Activated CD4-positive, alpha-beta T cell treated with anti-CD3 and anti-CD28 coated beads for 1 hour (primary cell): ENCODE results near the gene KLF2.

Experiments used
- DNase-seq: peaks from one replicate; pipeline ENCODE4 v3.0.0-alpha.2; 2020

KLF2 gene

GRCh38 chr19:16309643-16310042, 15.0 kb upstream of the KLF2 start:
- DNase-seq: no peak

GRCh38 chr19:16315825-16316505, 8.7 kb upstream of the KLF2 start:
- no peak for DNase-seq

GRCh38 chr19:16316506-16316882, 8.1 kb upstream of the KLF2 start:
- no peak for DNase-seq

- DNase-seq: peak; percentile 10
Observed at GRCh38 chr19:16319481-16319880, 5.1 kb upstream of the KLF2 start.

- DNase-seq: no peak
Observed at GRCh38 chr19:16320987-16321386, 3.6 kb upstream of the KLF2 start.

GRCh38 chr19:16325161-16325527, 518 bp downstream of the KLF2 start:
- DNase-seq: no peak

GRCh38 chr19:16325641-16326400, 1.2 kb downstream of the KLF2 start:
- peak; percentile 43 for DNase-seq

GRCh38 chr19:16326401-16327168, 2.0 kb downstream of the KLF2 start:
- peak; percentile 30 for DNase-seq

- DNase-seq: no peak
Observed at GRCh38 chr19:16327169-16327475, 2.5 kb downstream of the KLF2 start.

GRCh38 chr19:16327501-16327900, 2.9 kb downstream of the KLF2 start:
- DNase-seq: no peak

- DNase-seq: peak; percentile 24
Observed at GRCh38 chr19:16327911-16328823, 3.5 kb downstream of the KLF2 start.

GRCh38 chr19:16328824-16329482, 4.3 kb downstream of the KLF2 start:
- DNase-seq: peak; percentile 29

- peak; percentile 88 for DNase-seq
Observed at GRCh38 chr19:16330368-16330801, 5.8 kb downstream of the KLF2 start.

GRCh38 chr19:16330806-16331690, 6.4 kb downstream of the KLF2 start:
- DNase-seq: no peak

GRCh38 chr19:16333001-16333586, 8.5 kb downstream of the KLF2 start:
- DNase-seq: no peak

- DNase-seq: no peak
Observed at GRCh38 chr19:16334411-16334810, 9.8 kb downstream of the KLF2 start.

- no peak for DNase-seq
Observed at GRCh38 chr19:16335226-16335625, 10.6 kb downstream of the KLF2 start.

GRCh38 chr19:16336571-16336970, 11.9 kb downstream of the KLF2 start:
- DNase-seq: no peak

- no peak for DNase-seq
Observed at GRCh38 chr19:16337809-16338469, 13.3 kb downstream of the KLF2 start.
